Neural crest cell (in vitro differentiated cells): ENCODE measurements around the gene IFI35. TPM values are rescaled to one million over a fixed set of nuclear protein-coding genes. Genes with fewer than 3 reads are reported as not detected.
A peak's percentile ranks its signal among the peaks of the same experiment; 100 is the strongest.
"Not testable (repeated sequence)": the region's sequence is repeated elsewhere in the genome, so short reads cannot be mapped to it uniquely, and the experiment has no call there.

Experiments used
- DNase-seq: peaks from one replicate; pipeline ENCODE4 v3.0.0; 2021; ENCODE audit warnings: low read depth, mixed read lengths, low spot score
- H3K27ac Mint-ChIP-seq: one replicate; pipeline ENCODE4 v1.8.0; 2021; ENCODE audit warnings: mild to moderate bottlenecking, mixed read lengths; ENCODE audit not compliant: unreplicated experiment
- H3K27me3 Mint-ChIP-seq: 2 replicates; pipeline ENCODE4 v1.8.0; 2021; ENCODE audit warnings: low read depth, mild to moderate bottlenecking, mixed read lengths
- H3K36me3 Mint-ChIP-seq: 2 replicates; pipeline ENCODE4 v1.8.0; 2021; ENCODE audit warnings: low read depth, mild to moderate bottlenecking, mixed read lengths
- H3K4me1 Mint-ChIP-seq: 2 replicates; pipeline ENCODE4 v1.8.0; 2021; ENCODE audit warnings: mixed read lengths
- H3K4me3 Mint-ChIP-seq: one replicate; pipeline ENCODE4 v1.8.0; 2021; ENCODE audit warnings: mild to moderate bottlenecking, mixed read lengths
- H3K9me3 Mint-ChIP-seq: 2 replicates; pipeline ENCODE4 v1.8.0; 2021; ENCODE audit warnings: mixed read lengths
- CTCF ChIP-seq: fragments of 200-600 bp; sonication (generic); conservative IDR thresholded peaks from 2 replicates; pipeline ENCODE4 v1.5.0; 2021; ENCODE audit warnings: antibody characterized with exemption, mild to moderate bottlenecking
- long read RNA-seq: library from polyadenylated mRNA; unstranded; transcript quantifications from one replicate; pipeline ENCODE4 v2.0.0, GENCODE V29; 2020
- total RNA-seq: library from RNA; stranded (reverse); gene quantifications from 2 replicates; pipeline ENCODE4 v1.2.1, GENCODE V29; 2021

IFI35 gene
- total RNA-seq, result 0.91 and 1.3 TPM in 2 replicates
- long read RNA-seq, result 0 reads

- peak; percentile 36 for DNase-seq
- H3K27ac Mint-ChIP-seq, result peak within 1 kb of the TSS; percentile 86
- peaks cover 8% of the 10 kb centered on the region for H3K36me3 Mint-ChIP-seq
- H3K27me3 Mint-ChIP-seq, result no peaks in the 10 kb centered on the region
- H3K4me3 Mint-ChIP-seq, result peak within 1 kb of the TSS; percentile 74
- no peaks in the 10 kb centered on the region for H3K9me3 Mint-ChIP-seq
- peaks cover 11% of the 10 kb centered on the region for H3K4me1 Mint-ChIP-seq
- TF ChIP-seq CTCF, result peak; percentile 41
Measured at GRCh38 chr17:43006639-43007551, at the start of gene IFI35. Gene IFI35 (plus strand): TSS chr17:43006784. CDS start chr17:43006948, 164 bp downstream.

GRCh38 chr17:42964161-42964932, 42.2 kb upstream of the IFI35 start, which contains the start of gene AARSD1:
Gene AARSD1 (minus strand): TSS chr17:42964454. CDS start chr17:42964440, 14 bp downstream.
- H3K36me3 Mint-ChIP-seq, result peaks cover 3% of the 10 kb centered on the region
- no peaks in the 10 kb centered on the region for H3K9me3 Mint-ChIP-seq
- TF ChIP-seq CTCF, result no peak
- no peaks in the 10 kb centered on the region for H3K27me3 Mint-ChIP-seq
- peak; percentile 73 for DNase-seq
- H3K27ac Mint-ChIP-seq, result peak within 1 kb of the TSS; percentile 93
- H3K4me1 Mint-ChIP-seq, result peaks cover 15% of the 10 kb centered on the region
- H3K4me3 Mint-ChIP-seq, result peak within 1 kb of the TSS; percentile 94

- H3K9me3 Mint-ChIP-seq, result no peaks in the 10 kb centered on the region
- no peaks in the 10 kb centered on the region for H3K27me3 Mint-ChIP-seq
- peaks cover 15% of the 10 kb centered on the region for H3K4me1 Mint-ChIP-seq
- no peak overlapping the region for H3K4me3 Mint-ChIP-seq
- H3K27ac Mint-ChIP-seq, result no peak overlapping the region
- no peaks in the 10 kb centered on the region for H3K36me3 Mint-ChIP-seq
- TF ChIP-seq CTCF, result no peak
- no peak for DNase-seq
Measured at GRCh38 chr17:42967925-42968324, 38.7 kb upstream of the IFI35 start.

DNA sequence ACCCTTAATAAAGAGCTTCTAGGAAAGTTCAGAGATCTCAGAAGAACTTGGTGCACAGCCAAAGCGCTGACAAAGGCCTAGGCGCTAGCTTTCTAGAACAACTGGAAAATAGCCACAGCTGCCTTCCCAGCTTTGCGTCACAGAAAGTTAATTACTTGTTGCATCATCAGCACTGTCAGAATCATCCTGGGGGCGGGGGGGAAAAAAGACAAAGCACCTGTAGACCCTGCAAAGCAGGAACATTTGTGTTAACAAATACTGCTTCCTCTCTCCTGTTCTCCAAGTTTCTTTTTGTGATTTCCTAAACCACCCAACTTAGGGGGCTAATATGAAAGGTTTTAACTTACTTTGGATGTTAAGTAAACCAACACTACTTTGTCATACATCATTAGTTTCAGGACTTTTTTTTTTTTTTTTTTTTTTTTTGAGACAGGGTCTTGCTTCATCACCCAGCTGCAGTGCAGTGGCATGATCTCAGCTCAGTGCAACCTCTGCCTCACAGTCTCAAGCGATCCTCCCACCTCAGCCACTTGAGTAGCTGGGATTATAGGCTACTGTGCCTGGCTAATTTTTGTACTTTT, 37.5 kb upstream of the IFI35 start:
- H3K4me3 Mint-ChIP-seq, result peak overlapping the region; percentile 39
- no peak overlapping the region for H3K27ac Mint-ChIP-seq
- H3K27me3 Mint-ChIP-seq, result no peaks in the 10 kb centered on the region
- DNase-seq, result no peak
- no peaks in the 10 kb centered on the region for H3K9me3 Mint-ChIP-seq
- peaks cover 6% of the 10 kb centered on the region for H3K4me1 Mint-ChIP-seq
- TF ChIP-seq CTCF, result no peak
- H3K36me3 Mint-ChIP-seq, result no peaks in the 10 kb centered on the region

DNA sequence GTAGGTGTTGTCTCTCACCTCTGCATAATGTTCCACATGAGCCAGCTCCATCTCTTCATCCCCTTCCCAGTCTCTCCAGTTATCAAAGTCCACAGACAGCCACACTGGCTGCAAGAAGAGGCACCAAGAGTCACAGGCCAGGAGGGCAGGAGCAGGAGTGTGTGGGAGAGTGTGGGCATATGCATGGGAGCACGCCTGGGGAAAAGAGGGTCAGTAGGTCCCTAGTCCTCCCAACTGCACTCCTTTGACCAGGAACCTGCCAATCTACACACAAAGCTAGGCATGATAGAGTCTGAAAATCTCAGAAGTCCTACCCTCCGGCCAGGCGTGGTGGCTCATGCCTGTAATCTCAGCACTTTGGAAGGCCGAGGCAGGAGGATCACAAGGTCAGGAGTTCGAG, 35.0 kb upstream of the IFI35 start:
- no peaks in the 10 kb centered on the region for H3K9me3 Mint-ChIP-seq
- no peak for DNase-seq
- no peaks in the 10 kb centered on the region for H3K4me1 Mint-ChIP-seq
- no peak for TF ChIP-seq CTCF
- no peaks in the 10 kb centered on the region for H3K36me3 Mint-ChIP-seq
- H3K27ac Mint-ChIP-seq, result no peak overlapping the region
- H3K27me3 Mint-ChIP-seq, result no peaks in the 10 kb centered on the region
- peak overlapping the region; percentile 37 for H3K4me3 Mint-ChIP-seq

- H3K4me1 Mint-ChIP-seq, H3K9me3 Mint-ChIP-seq, DNase-seq, H3K27ac Mint-ChIP-seq, H3K36me3 Mint-ChIP-seq, H3K4me3 Mint-ChIP-seq, H3K27me3 Mint-ChIP-seq: not testable (repeated sequence)
Measured at GRCh38 chr17:42973323-42973722, 33.3 kb upstream of the IFI35 start.
